LNCaP clone FGC (cell line): ENCODE results near the gene GNG7.
"Not testable (repeated sequence)": the region's sequence is repeated elsewhere in the genome, so short reads cannot be mapped to it uniquely, and the experiment has no call there.

Source experiments
- DNase-seq: peaks from one replicate; pipeline ENCODE4 v3.0.0-alpha.2; 2011; ENCODE audit warnings: low read depth
- H3K4me3 ChIP-seq: 2 replicates; pipeline ENCODE4 v1.5.1; 2011; ENCODE audit warnings: mild to moderate bottlenecking, low read depth, low read length, control low read depth
- CTCF ChIP-seq: IDR thresholded peaks from 2 replicates; pipeline ENCODE4 v1.5.1; 2012; ENCODE audit warnings: mild to moderate bottlenecking; ENCODE audit not compliant: control insufficient read depth, insufficient read depth; ENCODE audit errors: extremely low read depth

The GNG7 gene

GRCh38 chr19:2569596-2570465, 132.7 kb downstream of the GNG7 start:
- no peak for TF ChIP-seq CTCF
- H3K4me3 ChIP-seq = no peak overlapping the region
- no peak for DNase-seq

- H3K4me3 ChIP-seq = no peak overlapping the region
- no peak for TF ChIP-seq CTCF
- DNase-seq = no peak
These were observed 134.5 kb downstream of the GNG7 start for GRCh38 chr19:2567996-2568395.

GRCh38 chr19:2567580-2567979, 134.9 kb downstream of the GNG7 start:
- H3K4me3 ChIP-seq = no peak overlapping the region
- no peak for TF ChIP-seq CTCF
- no peak for DNase-seq

- not testable (repeated sequence) for H3K4me3 ChIP-seq, DNase-seq
These were observed 138.9 kb downstream of the GNG7 start for GRCh38 chr19:2563546-2563945.

- H3K4me3 ChIP-seq = no peak overlapping the region
- no peak for TF ChIP-seq CTCF
These were observed 140.6 kb downstream of the GNG7 start for GRCh38 chr19:2561895-2562294.

GRCh38 chr19:2561221-2561620, 141.3 kb downstream of the GNG7 start:
- no peak for DNase-seq
- no peak for TF ChIP-seq CTCF
- H3K4me3 ChIP-seq = no peak overlapping the region

More at GRCh38 chr19:2561895-2562294, 140.6 kb downstream of the GNG7 start:
- no peak for DNase-seq

- H3K4me3 ChIP-seq = no peak overlapping the region
- no peak for TF ChIP-seq CTCF
- DNase-seq = no peak
These were observed 142.1 kb downstream of the GNG7 start for GRCh38 chr19:2560369-2560768.
